Uterus (tissue), 4 donors: Measurements from ENCODE around the gene MACROD1. TPM values are rescaled to one million over a fixed set of nuclear protein-coding genes. Genes with fewer than 3 reads are reported as not detected.

Experiments
- DNase-seq, 2 donors: peaks; one replicate each; pipeline ENCODE4 v3.0.0-alpha.2; 2019 to 2020
- H3K27ac ChIP-seq, 2 donors: fragments of 200-600 bp; sonication (generic); 1 replicate in 1 of 2; 2 replicates in 1 of 2; pipeline ENCODE4 v1.5.1; 2016 to 2018
- H3K27me3 ChIP-seq, 2 donors: fragments of 200-600 bp; sonication (generic); one replicate each; pipeline ENCODE4 v1.5.1; 2018 to 2019; ENCODE audit warnings: control low read depth in 1 of 2
- H3K36me3 ChIP-seq, 2 donors: fragments of 200-600 bp; sonication (generic); one replicate each; pipeline ENCODE4 v1.5.1; 2019; ENCODE audit warnings: control low read depth in 1 of 2
- H3K4me1 ChIP-seq, 2 donors: fragments of 200-600 bp; sonication (generic); one replicate each; pipeline ENCODE4 v1.5.1; 2018 to 2019; ENCODE audit warnings: control low read depth in 1 of 2
- H3K4me3 ChIP-seq, 2 donors: fragments of 200-600 bp; sonication (generic); 1 replicate in 1 of 2; 2 replicates in 1 of 2; pipeline ENCODE4 v1.5.1; 2018 to 2019; ENCODE audit warnings: mild to moderate bottlenecking in 1 of 2
- H3K9me3 ChIP-seq, 2 donors: fragments of 200-600 bp; sonication (generic); one replicate each; pipeline ENCODE4 v1.5.1; 2019; ENCODE audit warnings: control low read depth in 1 of 2
- POLR2A ChIP-seq, 2 donors: fragments of 450-650 bp; IDR thresholded peaks; one replicate each; pipeline ENCODE4 v1.6.1; 2016; ENCODE audit warnings: antibody characterized with exemption in 2 of 2, mild to moderate bottlenecking in 1 of 2, moderate library complexity in 1 of 2
- intact Hi-C: fragments of 100-400 bp; cut with DNase I; formaldehyde crosslinking; loops from one replicate; pipeline ENCODE4 v1.15.1; 2023; ENCODE audit warnings: low total_unique reads
- total RNA-seq, 4 donors: library from RNA; depleted of rRNA in 3 of 4; stranded (reverse); fragments of >200 nt in 3 of 4; gene quantifications; one replicate each; pipeline versions ENCODE4 v1.1.0 to v1.2.4, GENCODE V29; 2014 to 2023
- TF ChIP-seq, protein P1 (sequence below), 4 experiments: fragments of 200-600 bp in 2 of 4; fragments of 450-650 bp in 2 of 4; sonication (generic) in 2 of 4; IDR thresholded peaks; one replicate each; pipeline ENCODE4 v1.5.1; 2016 to 2019; ENCODE audit warnings: antibody characterized with exemption in 4 of 4, mild to moderate bottlenecking in 2 of 4, moderate library complexity in 1 of 4
- donor health status: DM: yes; HTN: yes; CAD: no.

MACROD1 gene
- total RNA-seq, 4 donors from 2014 or later = 1.8 to 27.1 (median 6.6) TPM

- H3K9me3 ChIP-seq = no peaks in the 10 kb centered on the region
- DNase-seq = no peak
- no peaks in the 10 kb centered on the region for H3K4me1 ChIP-seq
- TF ChIP-seq, protein P1, sequence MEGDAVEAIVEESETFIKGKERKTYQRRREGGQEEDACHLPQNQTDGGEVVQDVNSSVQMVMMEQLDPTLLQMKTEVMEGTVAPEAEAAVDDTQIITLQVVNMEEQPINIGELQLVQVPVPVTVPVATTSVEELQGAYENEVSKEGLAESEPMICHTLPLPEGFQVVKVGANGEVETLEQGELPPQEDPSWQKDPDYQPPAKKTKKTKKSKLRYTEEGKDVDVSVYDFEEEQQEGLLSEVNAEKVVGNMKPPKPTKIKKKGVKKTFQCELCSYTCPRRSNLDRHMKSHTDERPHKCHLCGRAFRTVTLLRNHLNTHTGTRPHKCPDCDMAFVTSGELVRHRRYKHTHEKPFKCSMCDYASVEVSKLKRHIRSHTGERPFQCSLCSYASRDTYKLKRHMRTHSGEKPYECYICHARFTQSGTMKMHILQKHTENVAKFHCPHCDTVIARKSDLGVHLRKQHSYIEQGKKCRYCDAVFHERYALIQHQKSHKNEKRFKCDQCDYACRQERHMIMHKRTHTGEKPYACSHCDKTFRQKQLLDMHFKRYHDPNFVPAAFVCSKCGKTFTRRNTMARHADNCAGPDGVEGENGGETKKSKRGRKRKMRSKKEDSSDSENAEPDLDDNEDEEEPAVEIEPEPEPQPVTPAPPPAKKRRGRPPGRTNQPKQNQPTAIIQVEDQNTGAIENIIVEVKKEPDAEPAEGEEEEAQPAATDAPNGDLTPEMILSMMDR (IDR thresholded peaks at IDR 0.05) = no peak
- no peak for TF ChIP-seq POLR2A (IDR thresholded peaks at IDR 0.05)
- no peak overlapping the region for H3K4me3 ChIP-seq
- no peaks in the 10 kb centered on the region for H3K27me3 ChIP-seq
- H3K36me3 ChIP-seq = no peaks in the 10 kb centered on the region
- intact Hi-C loops = no loop called here
- no peak overlapping the region for H3K27ac ChIP-seq
These were observed 108.0 kb downstream of the MACROD1 start for GRCh38 chr11:64057890-64058289.

- no peak for DNase-seq
- Histone ChIP-seq H3K36me3 (no peaks in the 10 kb centered on the region), H3K27ac (no peak overlapping the region), H3K4me1 (no peaks in the 10 kb centered on the region), H3K27me3 (no peaks in the 10 kb centered on the region), H3K9me3 (no peaks in the 10 kb centered on the region), H3K4me3 (no peak overlapping the region)
- TF ChIP-seq POLR2A (IDR thresholded peaks at IDR 0.05) = no peak
- TF ChIP-seq, protein P1 (IDR thresholded peaks at IDR 0.05) = no peak
- intact Hi-C loops = no loop called here
These were observed 109.1 kb downstream of the MACROD1 start for GRCh38 chr11:64056861-64057260.

DNA sequence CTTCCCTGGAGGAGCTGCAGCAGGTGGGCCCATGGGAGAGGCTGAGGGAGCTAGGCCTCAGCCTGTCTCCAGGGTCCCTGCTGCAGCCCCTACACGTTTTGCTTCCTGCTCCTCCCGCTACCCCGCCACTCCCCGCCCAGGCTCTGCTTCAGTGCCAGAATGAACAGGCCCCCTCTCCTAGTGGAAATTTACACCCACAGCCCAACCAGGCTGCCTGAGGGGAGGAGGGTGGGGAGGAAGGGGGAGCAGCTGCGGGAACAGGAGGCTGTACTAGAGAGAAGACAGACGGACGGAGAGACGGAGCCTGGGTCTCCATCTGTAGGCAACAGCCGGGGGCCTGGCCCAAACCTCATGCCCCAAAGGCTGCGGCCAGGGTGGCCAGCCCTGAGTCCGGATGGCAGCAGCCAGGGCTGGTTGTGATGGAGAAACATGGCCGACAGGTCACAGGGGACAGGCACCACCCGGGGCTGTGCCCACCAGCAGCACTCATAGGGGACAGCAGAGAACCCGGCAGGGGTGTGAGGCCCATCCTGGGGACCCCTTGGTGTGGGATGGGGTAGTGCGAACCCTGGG, 109.6 kb downstream of the MACROD1 start:
- Histone ChIP-seq H3K27ac (no peak overlapping the region), H3K4me3 (no peak overlapping the region), H3K27me3 (no peaks in the 10 kb centered on the region), H3K9me3 (no peaks in the 10 kb centered on the region), H3K4me1 (no peaks in the 10 kb centered on the region), H3K36me3 (no peaks in the 10 kb centered on the region)
- DNase-seq = no peak
- TF ChIP-seq POLR2A (IDR thresholded peaks at IDR 0.05) = no peak
- TF ChIP-seq, protein P1 (IDR thresholded peaks at IDR 0.05) = no peak
- intact Hi-C loops = no loop called here

GRCh38 chr11:64055077-64055476, 110.8 kb downstream of the MACROD1 start:
- H3K36me3 ChIP-seq = no peaks in the 10 kb centered on the region
- intact Hi-C loops = no loop called here
- no peak overlapping the region for H3K4me3 ChIP-seq
- no peaks in the 10 kb centered on the region for H3K9me3 ChIP-seq
- no peak for TF ChIP-seq POLR2A (IDR thresholded peaks at IDR 0.05)
- TF ChIP-seq, protein P1 (IDR thresholded peaks at IDR 0.05) = no peak
- no peak for DNase-seq
- H3K27ac ChIP-seq = no peak overlapping the region
- no peaks in the 10 kb centered on the region for H3K4me1 ChIP-seq
- H3K27me3 ChIP-seq = no peaks in the 10 kb centered on the region

- no peak overlapping the region for H3K27ac ChIP-seq
- no peaks in the 10 kb centered on the region for H3K36me3 ChIP-seq
- H3K27me3 ChIP-seq = no peaks in the 10 kb centered on the region
- no peak overlapping the region for H3K4me3 ChIP-seq
- intact Hi-C loops = no loop called here
- no peak for TF ChIP-seq POLR2A (IDR thresholded peaks at IDR 0.05)
- TF ChIP-seq, protein P1 (IDR thresholded peaks at IDR 0.05) = no peak
- no peaks in the 10 kb centered on the region for H3K9me3 ChIP-seq
- DNase-seq = no peak
- H3K4me1 ChIP-seq = no peaks in the 10 kb centered on the region
These were observed 112.2 kb downstream of the MACROD1 start for GRCh38 chr11:64053699-64054098.
